ENCODE data around the gene SNAP23.

SNAP23 gene

DNA sequence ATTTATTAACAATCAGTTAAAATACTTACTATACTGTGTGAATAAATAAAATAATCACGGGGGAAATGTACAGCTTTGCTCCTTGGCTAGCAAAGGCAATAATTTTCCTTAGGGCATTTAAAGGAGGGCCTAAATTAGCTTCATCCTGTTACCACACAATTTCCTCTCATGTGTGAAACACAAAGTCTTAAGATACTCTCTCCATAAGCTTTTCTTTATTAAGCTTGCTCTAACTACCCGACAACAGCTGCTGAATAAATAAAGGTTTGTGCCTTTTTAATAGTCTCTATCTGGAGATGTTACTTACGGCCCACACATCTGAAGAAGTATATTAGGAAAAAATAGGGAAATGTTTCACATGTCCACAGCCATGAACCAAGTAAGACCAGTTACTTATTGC, 34.2 kb upstream of the SNAP23 start:
- no peaks in the 10 kb centered on the region for H3K27me3 ChIP-seq (ENCODE audit: insufficient read depth, poor library complexity, severe bottlenecking)

DNA sequence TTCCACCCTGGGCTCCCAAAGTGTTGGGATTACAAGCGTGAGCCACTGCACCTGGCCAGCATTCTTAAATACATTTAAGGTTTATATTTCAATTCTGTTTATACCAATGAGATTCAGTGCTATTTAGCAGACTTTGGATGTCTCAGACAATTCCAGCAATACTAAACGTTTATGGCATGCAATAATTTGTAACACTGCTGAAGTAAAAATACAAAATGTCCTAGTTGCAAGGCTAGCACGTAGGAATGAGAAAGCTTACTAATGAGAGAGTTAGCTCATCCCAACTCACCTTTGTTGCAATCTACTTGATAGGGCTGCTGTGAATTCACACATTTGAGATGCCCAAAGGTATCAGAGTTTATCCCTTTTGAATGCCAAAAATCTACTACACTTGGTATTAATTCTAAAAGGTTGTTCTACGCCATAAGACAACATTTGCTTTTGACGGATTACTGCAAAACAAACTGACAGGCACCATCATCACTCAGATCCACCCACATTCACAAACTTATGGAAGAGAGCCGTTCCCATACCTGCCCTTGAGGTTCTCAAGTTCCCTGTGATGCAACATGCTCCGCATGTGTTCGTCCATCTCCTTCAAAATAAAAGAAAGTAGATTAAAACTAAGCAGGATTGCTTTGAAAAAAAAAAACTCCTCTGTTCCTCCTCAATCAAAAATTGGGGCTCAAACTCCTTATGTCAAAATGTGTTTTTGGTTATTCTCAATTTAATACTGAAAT, 29.7 kb upstream of the SNAP23 start:
- H3K9me3 ChIP-seq (ENCODE audit: severe bottlenecking) = no peaks in the 10 kb centered on the region
- H3K4me1 ChIP-seq (ENCODE audit: insufficient read depth, poor library complexity, severe bottlenecking) = no peaks in the 10 kb centered on the region
- peaks cover 56% of the 10 kb centered on the region for H3K36me3 ChIP-seq (ENCODE audit: low read depth)
- ATAC-seq (ENCODE audit: low read depth) (no peak), DNase-seq (ENCODE audit: low spot score) (no peak)
- TF ChIP-seq, protein P1, sequence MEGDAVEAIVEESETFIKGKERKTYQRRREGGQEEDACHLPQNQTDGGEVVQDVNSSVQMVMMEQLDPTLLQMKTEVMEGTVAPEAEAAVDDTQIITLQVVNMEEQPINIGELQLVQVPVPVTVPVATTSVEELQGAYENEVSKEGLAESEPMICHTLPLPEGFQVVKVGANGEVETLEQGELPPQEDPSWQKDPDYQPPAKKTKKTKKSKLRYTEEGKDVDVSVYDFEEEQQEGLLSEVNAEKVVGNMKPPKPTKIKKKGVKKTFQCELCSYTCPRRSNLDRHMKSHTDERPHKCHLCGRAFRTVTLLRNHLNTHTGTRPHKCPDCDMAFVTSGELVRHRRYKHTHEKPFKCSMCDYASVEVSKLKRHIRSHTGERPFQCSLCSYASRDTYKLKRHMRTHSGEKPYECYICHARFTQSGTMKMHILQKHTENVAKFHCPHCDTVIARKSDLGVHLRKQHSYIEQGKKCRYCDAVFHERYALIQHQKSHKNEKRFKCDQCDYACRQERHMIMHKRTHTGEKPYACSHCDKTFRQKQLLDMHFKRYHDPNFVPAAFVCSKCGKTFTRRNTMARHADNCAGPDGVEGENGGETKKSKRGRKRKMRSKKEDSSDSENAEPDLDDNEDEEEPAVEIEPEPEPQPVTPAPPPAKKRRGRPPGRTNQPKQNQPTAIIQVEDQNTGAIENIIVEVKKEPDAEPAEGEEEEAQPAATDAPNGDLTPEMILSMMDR (IDR thresholded peaks at IDR 0.05; ENCODE audit: poor library complexity, severe bottlenecking) = no peak
- no peak overlapping the region for H3K27ac ChIP-seq (ENCODE audit: poor library complexity, severe bottlenecking)
- no peak overlapping the region for H3K4me3 ChIP-seq (ENCODE audit: severe bottlenecking)
- no peaks in the 10 kb centered on the region for H3K27me3 ChIP-seq (ENCODE audit: insufficient read depth, poor library complexity, severe bottlenecking)

More for the DNA sequence above, 34.2 kb upstream of the SNAP23 start:
- Histone ChIP-seq H3K9me3 (ENCODE audit: severe bottlenecking) (no peaks in the 10 kb centered on the region), H3K27ac (ENCODE audit: poor library complexity, severe bottlenecking) (no peak overlapping the region), H3K36me3 (ENCODE audit: low read depth) (peaks cover 34% of the 10 kb centered on the region), H3K4me3 (ENCODE audit: severe bottlenecking) (no peak overlapping the region), H3K4me1 (ENCODE audit: insufficient read depth, poor library complexity, severe bottlenecking) (no peaks in the 10 kb centered on the region)
- TF ChIP-seq, protein P1 (IDR thresholded peaks at IDR 0.05; ENCODE audit: poor library complexity, severe bottlenecking) = no peak
- DNase-seq (ENCODE audit: low spot score) = no peak
- no peak for ATAC-seq (ENCODE audit: low read depth)

DNA sequence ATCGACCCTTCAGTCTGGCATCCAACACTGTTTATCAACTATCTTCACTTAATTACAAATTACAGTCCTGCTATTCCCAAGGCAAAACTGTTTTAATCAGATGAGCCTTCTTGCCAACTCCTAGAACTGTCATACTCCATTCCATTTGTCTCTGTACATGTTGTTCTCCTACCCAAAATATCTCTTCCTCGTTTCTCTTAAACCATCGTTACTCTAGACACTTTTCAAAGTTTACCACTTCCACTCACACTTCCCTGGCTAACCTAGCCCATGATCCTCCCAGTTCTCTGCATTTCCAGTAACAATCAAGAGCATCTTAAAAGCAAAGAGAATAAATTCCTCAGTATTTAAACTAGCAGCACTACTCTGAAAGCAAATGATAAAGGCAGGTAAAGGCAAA, 24.4 kb upstream of the SNAP23 start:
- Histone ChIP-seq H3K27me3 (ENCODE audit: insufficient read depth, poor library complexity, severe bottlenecking) (no peaks in the 10 kb centered on the region), H3K9me3 (ENCODE audit: severe bottlenecking) (no peaks in the 10 kb centered on the region), H3K4me1 (ENCODE audit: insufficient read depth, poor library complexity, severe bottlenecking) (no peaks in the 10 kb centered on the region), H3K4me3 (ENCODE audit: severe bottlenecking) (no peak overlapping the region), H3K27ac (ENCODE audit: poor library complexity, severe bottlenecking) (no peak overlapping the region), H3K36me3 (ENCODE audit: low read depth) (peaks cover 53% of the 10 kb centered on the region)
- DNase-seq (ENCODE audit: low spot score) (no peak), ATAC-seq (ENCODE audit: low read depth) (no peak)
- TF ChIP-seq, protein P1 (IDR thresholded peaks at IDR 0.05; ENCODE audit: poor library complexity, severe bottlenecking) = no peak

DNA sequence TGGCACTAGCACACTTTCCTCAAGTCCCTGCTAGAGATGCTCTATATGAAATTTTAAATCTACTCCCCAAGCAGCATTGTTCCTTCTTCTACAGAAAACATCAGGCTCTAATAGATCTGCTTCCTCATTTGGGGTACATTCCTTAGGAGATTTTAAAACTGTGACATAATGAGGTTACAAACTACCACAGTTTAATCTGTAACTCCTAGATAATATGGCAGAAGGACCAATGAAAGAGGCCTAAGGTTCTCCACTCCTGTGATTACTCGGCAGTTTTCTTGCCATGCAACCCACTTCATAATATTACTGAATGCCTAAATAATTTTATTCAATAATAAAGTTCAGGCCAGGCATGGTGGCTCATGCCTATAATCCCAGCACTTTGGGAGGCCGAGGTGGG, 20.6 kb upstream of the SNAP23 start:
- H3K4me3 ChIP-seq (ENCODE audit: severe bottlenecking) = no peak overlapping the region
- DNase-seq (ENCODE audit: low spot score) (no peak), ATAC-seq (ENCODE audit: low read depth) (no peak)

DNA sequence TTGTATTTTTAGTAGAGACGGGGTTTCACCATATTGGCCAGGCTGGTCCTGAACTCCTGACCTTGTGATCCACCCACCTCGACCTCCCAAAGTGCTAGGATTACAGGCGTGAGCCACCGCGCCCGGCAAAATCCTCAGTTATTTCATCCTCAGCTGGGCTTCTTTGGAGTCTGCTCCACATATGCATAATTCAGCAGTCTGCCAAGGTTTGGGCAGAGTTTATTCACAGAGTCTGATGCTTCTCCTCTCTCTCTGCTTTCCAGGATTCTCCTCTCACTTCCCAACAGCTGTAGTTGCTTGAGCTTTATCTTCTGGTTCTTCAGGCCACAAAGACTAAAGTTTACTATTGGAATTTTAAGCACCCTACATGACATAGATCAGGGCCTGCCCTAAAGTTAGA, 12.7 kb upstream of the SNAP23 start:
- H3K9me3 ChIP-seq (ENCODE audit: severe bottlenecking) = no peaks in the 10 kb centered on the region
- no peak overlapping the region for H3K4me3 ChIP-seq (ENCODE audit: severe bottlenecking)
- TF ChIP-seq, protein P1 (IDR thresholded peaks at IDR 0.05; ENCODE audit: poor library complexity, severe bottlenecking) = no peak
- H3K4me1 ChIP-seq (ENCODE audit: insufficient read depth, poor library complexity, severe bottlenecking) = peaks cover 3% of the 10 kb centered on the region
- no peaks in the 10 kb centered on the region for H3K27me3 ChIP-seq (ENCODE audit: insufficient read depth, poor library complexity, severe bottlenecking)
- DNase-seq (ENCODE audit: low spot score) (no peak), ATAC-seq (ENCODE audit: low read depth) (no peak)
- peaks cover 28% of the 10 kb centered on the region for H3K36me3 ChIP-seq (ENCODE audit: low read depth)
- no peak overlapping the region for H3K27ac ChIP-seq (ENCODE audit: poor library complexity, severe bottlenecking)

More for the DNA sequence above, 20.6 kb upstream of the SNAP23 start:
- Histone ChIP-seq H3K4me1 (ENCODE audit: insufficient read depth, poor library complexity, severe bottlenecking) (no peaks in the 10 kb centered on the region), H3K36me3 (ENCODE audit: low read depth) (peaks cover 32% of the 10 kb centered on the region), H3K27ac (ENCODE audit: poor library complexity, severe bottlenecking) (no peak overlapping the region), H3K27me3 (ENCODE audit: insufficient read depth, poor library complexity, severe bottlenecking) (no peaks in the 10 kb centered on the region), H3K9me3 (ENCODE audit: severe bottlenecking) (no peaks in the 10 kb centered on the region)
- TF ChIP-seq, protein P1 (IDR thresholded peaks at IDR 0.05; ENCODE audit: poor library complexity, severe bottlenecking) = no peak

Data from RWPE2 (cell line).